HG03442 (cell line): Measurements from ENCODE around the gene BCL7A.
"Not testable (repeated sequence)": the region's sequence is repeated elsewhere in the genome, so short reads cannot be mapped to it uniquely, and the experiment has no call there.

Source experiments
- ATAC-seq: cut with Tn5 transposase; IDR thresholded peaks from one replicate; pipeline ENCODE4 v1.9.1; 2021; ENCODE audit warnings: mild to moderate bottlenecking, moderate library complexity; ENCODE audit not compliant: unreplicated experiment

BCL7A gene

GRCh38 chr12:122051231-122051876, 29.7 kb downstream of the BCL7A start:
- no peak for ATAC-seq

- no peak for ATAC-seq
Measured at GRCh38 chr12:122052285-122052684, 30.6 kb downstream of the BCL7A start.

- ATAC-seq = no peak
Measured at GRCh38 chr12:122054842-122055520, 33.3 kb downstream of the BCL7A start.

- ATAC-seq = not testable (repeated sequence)
Measured at GRCh38 chr12:122056406-122056805, 34.7 kb downstream of the BCL7A start.

GRCh38 chr12:122057007-122057735, 35.5 kb downstream of the BCL7A start:
- no peak for ATAC-seq

GRCh38 chr12:122057769-122058168, 36.1 kb downstream of the BCL7A start:
- ATAC-seq = no peak

- ATAC-seq = no peak
Measured at GRCh38 chr12:122058549-122059149, 37.0 kb downstream of the BCL7A start.

- no peak for ATAC-seq
Measured at GRCh38 chr12:122059203-122059960, 37.7 kb downstream of the BCL7A start.

GRCh38 chr12:122060081-122060501, 38.4 kb downstream of the BCL7A start:
- ATAC-seq = no peak

- ATAC-seq = no peak
Measured at GRCh38 chr12:122061253-122061652, 39.6 kb downstream of the BCL7A start.

- no peak for ATAC-seq
Measured at GRCh38 chr12:122062832-122063693, 41.4 kb downstream of the BCL7A start.

- ATAC-seq = no peak
Measured at GRCh38 chr12:122063694-122064024, 42.0 kb downstream of the BCL7A start.

- no peak for ATAC-seq
Measured at GRCh38 chr12:122064025-122064777, 42.5 kb downstream of the BCL7A start.

GRCh38 chr12:122064780-122065588, 43.3 kb downstream of the BCL7A start:
- no peak for ATAC-seq

GRCh38 chr12:122067548-122067947, 45.9 kb downstream of the BCL7A start:
- ATAC-seq = no peak

- peak; percentile 79 for ATAC-seq
Measured at GRCh38 chr12:122067966-122068365, 46.3 kb downstream of the BCL7A start.

- ATAC-seq = no peak
Measured at GRCh38 chr12:122072031-122072970, 50.6 kb downstream of the BCL7A start.
